HepG2 (cell line): ENCODE measurements around the gene SLC12A5. TPM values are rescaled to one million over a fixed set of nuclear protein-coding genes. Genes with fewer than 3 reads are reported as not detected.

Source experiments
- GMEB1 ChIP-seq: sonication (generic); formaldehyde crosslinking; IDR thresholded peaks from 2 replicates; pipeline ENCODE4 v1.5.1; 2020; ENCODE audit warnings: missing genetic modification reagents, mild to moderate bottlenecking, borderline replicate concordance
- HBP1 ChIP-seq: IDR thresholded peaks from 2 replicates; pipeline ENCODE4 v1.6.1; 2016; ENCODE audit warnings: low read depth, control low read depth
- HNRNPL ChIP-seq: fragments of 200-400 bp; formaldehyde crosslinking; IDR thresholded peaks from 2 replicates; pipeline ENCODE4 v1.6.1; 2017; ENCODE audit warnings: mild to moderate bottlenecking, low read depth, low read length
- JUN ChIP-seq: sonication (generic); formaldehyde crosslinking; IDR thresholded peaks from 2 replicates; pipeline ENCODE4 v1.4.0; 2020; ENCODE audit warnings: mild to moderate bottlenecking, missing genetic modification reagents
- POGZ ChIP-seq: sonication (generic); formaldehyde crosslinking; IDR thresholded peaks from 2 replicates; pipeline ENCODE4 v1.4.0; 2020; ENCODE audit warnings: mild to moderate bottlenecking, missing genetic modification reagents
- SOX6 ChIP-seq, 2 experiments: fragments of 450-650 bp in 1 of 2; sonication (generic) in 1 of 2; formaldehyde crosslinking in 1 of 2; IDR thresholded peaks; 2 replicates each; pipeline versions ENCODE4 v1.4.0 to v1.6.1; 2017 to 2020; ENCODE audit warnings: antibody characterized with exemption in 1 of 2, mild to moderate bottlenecking in 1 of 2, missing genetic modification reagents in 1 of 2
- ZGPAT ChIP-seq: IDR thresholded peaks from 2 replicates; pipeline ENCODE4 v1.6.1; 2016; ENCODE audit warnings: mild to moderate bottlenecking
- ZNF205 ChIP-seq: IDR thresholded peaks from 2 replicates; pipeline ENCODE4 v1.6.1; 2018; ENCODE audit warnings: missing biosample characterization, missing genetic modification reagents
- ZNF225 ChIP-seq: sonication (generic); formaldehyde crosslinking; IDR thresholded peaks from 2 replicates; pipeline ENCODE4 v1.4.0; 2020; ENCODE audit warnings: mild to moderate bottlenecking, missing genetic modification reagents
- ZNF510 ChIP-seq: sonication (generic); formaldehyde crosslinking; IDR thresholded peaks from 2 replicates; pipeline ENCODE4 v1.4.0; 2020; ENCODE audit warnings: low read depth, mild to moderate bottlenecking, missing genetic modification reagents
- ZNF644 ChIP-seq: IDR thresholded peaks from 2 replicates; pipeline ENCODE4 v1.6.1; 2016; ENCODE audit warnings: low read depth
- polyA plus RNA-seq, 8 experiments: library from polyadenylated mRNA; depleted of rRNA in 3 of 8; stranded (reverse) in 7 of 8; unstranded in 1 of 8; fragments of >200 nt; fragmentation: Illumina TruSeq in 4 of 8; extraction: Trizol in 4 of 8; gene quantifications; 2 replicates each; pipeline versions ENCODE4 v1.2.1 to v1.2.3, GENCODE V29; 2011 to 2016; ENCODE audit warnings: low read depth in 4 of 8, missing spikeins in 1 of 8, mixed read lengths in 1 of 8; ENCODE audit not compliant: insufficient read depth in 1 of 8
- total RNA-seq, 5 experiments: library from RNA; depleted of rRNA; stranded (reverse); fragments of >200 nt; fragmentation: Illumina TruSeq; extraction: Trizol; gene quantifications; 2 replicates each; pipeline ENCODE4 v1.2.3, GENCODE V29; 2016; ENCODE audit warnings: low read depth in 1 of 5
- TF ChIP-seq, protein P1 (sequence below): IDR thresholded peaks from 2 replicates; pipeline ENCODE4 v1.6.1; 2012; ENCODE audit warnings: low read length, improper control_type of control experiment
- TF ChIP-seq, protein P2 (sequence below): sonication (generic); formaldehyde crosslinking; IDR thresholded peaks from 2 replicates; pipeline ENCODE4 v1.4.0; 2020; ENCODE audit warnings: missing genetic modification reagents

The SLC12A5 gene
- total and polyA plus RNA-seq, 2 of the 13 experiments (the other 11 are each of a cell fraction or from before 2014, with no cell fraction given) = 4.3 to 5.4 TPM

GRCh38 chr20:46021361-46022359, 7.4 kb upstream of the SLC12A5 start (continued):
- TF ChIP-seq, protein P1, sequence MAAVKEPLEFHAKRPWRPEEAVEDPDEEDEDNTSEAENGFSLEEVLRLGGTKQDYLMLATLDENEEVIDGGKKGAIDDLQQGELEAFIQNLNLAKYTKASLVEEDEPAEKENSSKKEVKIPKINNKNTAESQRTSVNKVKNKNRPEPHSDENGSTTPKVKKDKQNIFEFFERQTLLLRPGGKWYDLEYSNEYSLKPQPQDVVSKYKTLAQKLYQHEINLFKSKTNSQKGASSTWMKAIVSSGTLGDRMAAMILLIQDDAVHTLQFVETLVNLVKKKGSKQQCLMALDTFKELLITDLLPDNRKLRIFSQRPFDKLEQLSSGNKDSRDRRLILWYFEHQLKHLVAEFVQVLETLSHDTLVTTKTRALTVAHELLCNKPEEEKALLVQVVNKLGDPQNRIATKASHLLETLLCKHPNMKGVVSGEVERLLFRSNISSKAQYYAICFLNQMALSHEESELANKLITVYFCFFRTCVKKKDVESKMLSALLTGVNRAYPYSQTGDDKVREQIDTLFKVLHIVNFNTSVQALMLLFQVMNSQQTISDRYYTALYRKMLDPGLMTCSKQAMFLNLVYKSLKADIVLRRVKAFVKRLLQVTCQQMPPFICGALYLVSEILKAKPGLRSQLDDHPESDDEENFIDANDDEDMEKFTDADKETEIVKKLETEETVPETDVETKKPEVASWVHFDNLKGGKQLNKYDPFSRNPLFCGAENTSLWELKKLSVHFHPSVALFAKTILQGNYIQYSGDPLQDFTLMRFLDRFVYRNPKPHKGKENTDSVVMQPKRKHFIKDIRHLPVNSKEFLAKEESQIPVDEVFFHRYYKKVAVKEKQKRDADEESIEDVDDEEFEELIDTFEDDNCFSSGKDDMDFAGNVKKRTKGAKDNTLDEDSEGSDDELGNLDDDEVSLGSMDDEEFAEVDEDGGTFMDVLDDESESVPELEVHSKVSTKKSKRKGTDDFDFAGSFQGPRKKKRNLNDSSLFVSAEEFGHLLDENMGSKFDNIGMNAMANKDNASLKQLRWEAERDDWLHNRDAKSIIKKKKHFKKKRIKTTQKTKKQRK = no peak
- TF ChIP-seq HNRNPL = no peak
- peak; percentile 29; the same call in 1 of the 2 replicates for TF ChIP-seq ZNF205 (CRISPR knock-in tag)
- TF ChIP-seq, protein P2, sequence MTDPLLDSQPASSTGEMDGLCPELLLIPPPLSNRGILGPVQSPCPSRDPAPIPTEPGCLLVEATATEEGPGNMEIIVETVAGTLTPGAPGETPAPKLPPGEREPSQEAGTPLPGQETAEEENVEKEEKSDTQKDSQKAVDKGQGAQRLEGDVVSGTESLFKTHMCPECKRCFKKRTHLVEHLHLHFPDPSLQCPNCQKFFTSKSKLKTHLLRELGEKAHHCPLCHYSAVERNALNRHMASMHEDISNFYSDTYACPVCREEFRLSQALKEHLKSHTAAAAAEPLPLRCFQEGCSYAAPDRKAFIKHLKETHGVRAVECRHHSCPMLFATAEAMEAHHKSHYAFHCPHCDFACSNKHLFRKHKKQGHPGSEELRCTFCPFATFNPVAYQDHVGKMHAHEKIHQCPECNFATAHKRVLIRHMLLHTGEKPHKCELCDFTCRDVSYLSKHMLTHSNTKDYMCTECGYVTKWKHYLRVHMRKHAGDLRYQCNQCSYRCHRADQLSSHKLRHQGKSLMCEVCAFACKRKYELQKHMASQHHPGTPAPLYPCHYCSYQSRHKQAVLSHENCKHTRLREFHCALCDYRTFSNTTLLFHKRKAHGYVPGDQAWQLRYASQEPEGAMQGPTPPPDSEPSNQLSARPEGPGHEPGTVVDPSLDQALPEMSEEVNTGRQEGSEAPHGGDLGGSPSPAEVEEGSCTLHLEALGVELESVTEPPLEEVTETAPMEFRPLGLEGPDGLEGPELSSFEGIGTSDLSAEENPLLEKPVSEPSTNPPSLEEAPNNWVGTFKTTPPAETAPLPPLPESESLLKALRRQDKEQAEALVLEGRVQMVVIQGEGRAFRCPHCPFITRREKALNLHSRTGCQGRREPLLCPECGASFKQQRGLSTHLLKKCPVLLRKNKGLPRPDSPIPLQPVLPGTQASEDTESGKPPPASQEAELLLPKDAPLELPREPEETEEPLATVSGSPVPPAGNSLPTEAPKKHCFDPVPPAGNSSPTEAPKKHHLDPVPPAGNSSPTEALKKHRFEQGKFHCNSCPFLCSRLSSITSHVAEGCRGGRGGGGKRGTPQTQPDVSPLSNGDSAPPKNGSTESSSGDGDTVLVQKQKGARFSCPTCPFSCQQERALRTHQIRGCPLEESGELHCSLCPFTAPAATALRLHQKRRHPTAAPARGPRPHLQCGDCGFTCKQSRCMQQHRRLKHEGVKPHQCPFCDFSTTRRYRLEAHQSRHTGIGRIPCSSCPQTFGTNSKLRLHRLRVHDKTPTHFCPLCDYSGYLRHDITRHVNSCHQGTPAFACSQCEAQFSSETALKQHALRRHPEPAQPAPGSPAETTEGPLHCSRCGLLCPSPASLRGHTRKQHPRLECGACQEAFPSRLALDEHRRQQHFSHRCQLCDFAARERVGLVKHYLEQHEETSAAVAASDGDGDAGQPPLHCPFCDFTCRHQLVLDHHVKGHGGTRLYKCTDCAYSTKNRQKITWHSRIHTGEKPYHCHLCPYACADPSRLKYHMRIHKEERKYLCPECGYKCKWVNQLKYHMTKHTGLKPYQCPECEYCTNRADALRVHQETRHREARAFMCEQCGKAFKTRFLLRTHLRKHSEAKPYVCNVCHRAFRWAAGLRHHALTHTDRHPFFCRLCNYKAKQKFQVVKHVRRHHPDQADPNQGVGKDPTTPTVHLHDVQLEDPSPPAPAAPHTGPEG = no peak
- TF ChIP-seq JUN (CRISPR knock-in tag) = no peak
- peak; percentile 46; the same call in 1 of the 2 replicates for TF ChIP-seq ZGPAT (CRISPR knock-in tag)
- 0 out of 2 replicates have a peak, but pooled peaks have one; percentile 53 for TF ChIP-seq ZNF510 (CRISPR knock-in tag)
- no peak for TF ChIP-seq ZNF225
- TF ChIP-seq SOX6 (IDR thresholded peaks at IDR 0.05) = no peak
- no peak for TF ChIP-seq SOX6 (CRISPR knock-in tag; IDR thresholded peaks at IDR 0.05)
- 0 out of 2 replicates have a peak, but pooled peaks have one; percentile 57 for TF ChIP-seq HBP1 (CRISPR knock-in tag)
- TF ChIP-seq ZNF644 (CRISPR knock-in tag) = no peak
- TF ChIP-seq GMEB1 (CRISPR knock-in tag) = 0 out of 2 replicates have a peak, but pooled peaks have one; percentile 43
- no peak for TF ChIP-seq POGZ (CRISPR knock-in tag)
